SH-SY5Y (cell line): ENCODE measurements around the gene NUBP2.

ENCODE experiments used
- GATA2 ChIP-seq: IDR thresholded peaks from 2 replicates; pipeline ENCODE4 v1.6.1; 2011; ENCODE audit warnings: mild to moderate bottlenecking, low read depth, low read length
- GATA3 ChIP-seq: IDR thresholded peaks from 2 replicates; pipeline ENCODE4 v1.6.1; 2011; ENCODE audit warnings: low read depth, mild to moderate bottlenecking, low read length, moderate library complexity

DNA sequence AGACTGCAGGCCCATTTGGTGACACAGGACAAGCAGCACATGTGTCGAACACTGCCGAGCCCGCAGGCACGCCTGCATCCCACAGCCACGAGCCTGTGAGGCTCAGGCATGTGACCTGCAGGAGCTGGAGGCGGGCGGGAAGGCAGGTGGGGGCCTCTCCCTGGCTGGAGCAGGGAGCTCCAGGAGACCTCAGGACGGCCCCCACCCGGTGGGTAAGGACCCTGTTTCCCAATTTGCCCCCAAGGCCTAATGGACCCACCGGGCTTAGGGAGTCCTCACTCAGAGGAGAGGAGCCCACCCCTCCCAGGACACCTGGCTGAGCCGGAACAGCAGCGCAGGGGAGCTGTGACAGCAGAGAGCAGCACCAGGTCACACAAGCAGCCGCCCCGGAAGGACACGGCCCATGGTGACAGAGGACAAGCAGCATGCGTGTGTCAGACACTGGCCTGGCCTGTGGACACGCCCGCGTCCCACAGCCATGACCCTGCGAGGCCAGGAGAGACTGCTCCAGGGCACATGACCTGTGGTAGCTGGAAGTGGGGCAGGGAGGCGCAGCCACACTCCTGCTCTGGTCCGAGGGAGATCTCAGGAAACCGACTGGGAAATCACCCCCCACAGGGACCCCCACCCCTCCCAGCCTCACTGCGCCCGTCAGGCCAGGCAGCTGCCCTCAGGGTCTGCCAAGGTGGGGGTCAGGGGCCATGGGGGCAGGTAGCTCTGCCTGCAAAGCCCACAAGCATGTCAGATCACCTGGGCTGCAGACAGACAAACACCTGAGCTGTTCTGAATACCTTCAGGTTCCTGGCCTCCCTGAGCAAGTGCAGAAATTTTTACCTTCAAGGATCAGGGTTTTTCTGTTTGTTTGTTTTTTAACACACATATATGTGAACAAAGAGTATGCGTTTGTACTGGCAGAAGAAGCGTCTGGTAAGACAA, 2.8 kb upstream of the NUBP2 start:
- TF ChIP-seq GATA2 = no peak
- TF ChIP-seq GATA3 = no peak
